Hematopoietic multipotent progenitor cell (in vitro differentiated cells): Measurements from ENCODE around the gene GLRA1. TPM values are rescaled to one million over a fixed set of nuclear protein-coding genes. Genes with fewer than 3 reads are reported as not detected.

Experiments used
- DNase-seq, 3 donors: peaks; one replicate each; pipeline ENCODE4 v3.0.0-alpha.2; 2011 to 2015; ENCODE audit warnings: low read depth in 2 of 3, low spot score in 2 of 3
- total RNA-seq: library from RNA; depleted of rRNA; stranded (reverse); fragments of >200 nt; gene quantifications from one replicate; pipeline ENCODE4 v1.2.3, GENCODE V29; 2012

Gene GLRA1
- total RNA-seq, result not detected

- peak; percentile 9 to 74 (median 40) for DNase-seq
These were observed at the start of gene GLRA1 for GRCh38 chr5:151924564-151925301. Gene GLRA1 (minus strand): TSS chr5:151924851. CDS start chr5:151924549, 302 bp downstream.

GRCh38 chr5:151970885-151971284 is 46.2 kb upstream of the GLRA1 start:
- DNase-seq, result no peak

GRCh38 chr5:151967865-151968264 is 43.2 kb upstream of the GLRA1 start:
- no peak for DNase-seq

- DNase-seq, result no peak
These were observed 41.4 kb upstream of the GLRA1 start for GRCh38 chr5:151966046-151966445.

- DNase-seq, result no peak
These were observed 39.8 kb upstream of the GLRA1 start for GRCh38 chr5:151964471-151964870.

- DNase-seq, result no peak
These were observed 36.9 kb upstream of the GLRA1 start for GRCh38 chr5:151961557-151961956.

- no peak for DNase-seq
These were observed 33.5 kb upstream of the GLRA1 start for GRCh38 chr5:151958111-151958510.

GRCh38 chr5:151956725-151957124 is 32.1 kb upstream of the GLRA1 start:
- no peak for DNase-seq

- DNase-seq, result no peak
These were observed 29.6 kb upstream of the GLRA1 start for GRCh38 chr5:151954255-151954654.

- no peak for DNase-seq
These were observed 29.2 kb upstream of the GLRA1 start for GRCh38 chr5:151953833-151954232.

GRCh38 chr5:151952238-151952637 is 27.6 kb upstream of the GLRA1 start:
- DNase-seq, result no peak

GRCh38 chr5:151950706-151951105 is 26.1 kb upstream of the GLRA1 start:
- no peak for DNase-seq

GRCh38 chr5:151949701-151950308 is 25.2 kb upstream of the GLRA1 start:
- no peak for DNase-seq

GRCh38 chr5:151949113-151949512 is 24.5 kb upstream of the GLRA1 start:
- DNase-seq, result no peak

GRCh38 chr5:151947931-151948608 is 23.4 kb upstream of the GLRA1 start:
- no peak for DNase-seq

- DNase-seq, result no peak
These were observed 13.2 kb upstream of the GLRA1 start for GRCh38 chr5:151937851-151938250.

- no peak for DNase-seq
These were observed 10.6 kb upstream of the GLRA1 start for GRCh38 chr5:151935135-151935695.

- DNase-seq, result no peak
These were observed 6.6 kb upstream of the GLRA1 start for GRCh38 chr5:151931260-151931659.

- DNase-seq, result no peak
These were observed 1.5 kb upstream of the GLRA1 start for GRCh38 chr5:151926188-151926587.

- DNase-seq, result no peak
These were observed 689 bp upstream of the GLRA1 start for GRCh38 chr5:151925340-151925739.

GRCh38 chr5:151923866-151924476 is 680 bp downstream of the GLRA1 start:
- DNase-seq, result no peak
